Activated T-helper 17 cell treated with anti-CD3 and anti-CD28 coated beads, Interleukin-2, amount 50 U/mL, for 72 hours (primary cell): ENCODE results near the gene NAALADL2. TPM values are rescaled to one million over a fixed set of nuclear protein-coding genes. Genes with fewer than 3 reads are reported as not detected.

Experiments
- ATAC-seq: fragments of 150-1000 bp; cut with Tn5 transposase; replicated peaks from 2 replicates; pipeline ENCODE4 v1.10.0; 2021; ENCODE audit warnings: mild to moderate bottlenecking, moderate library complexity
- H3K27ac Mint-ChIP-seq: one replicate; pipeline ENCODE4 v1.8.0; 2022; ENCODE audit warnings: mixed read lengths
- H3K27me3 Mint-ChIP-seq: one replicate; pipeline ENCODE4 v1.8.0; 2022; ENCODE audit warnings: mixed read lengths
- H3K36me3 Mint-ChIP-seq: one replicate; pipeline ENCODE4 v1.8.0; 2022; ENCODE audit warnings: low read depth, mild to moderate bottlenecking, mixed read lengths
- H3K4me1 Mint-ChIP-seq: one replicate; pipeline ENCODE4 v1.8.0; 2022; ENCODE audit warnings: mixed read lengths
- H3K4me3 Mint-ChIP-seq: one replicate; pipeline ENCODE4 v1.8.0; 2022; ENCODE audit warnings: mild to moderate bottlenecking, mixed read lengths
- H3K9me3 Mint-ChIP-seq: one replicate; pipeline ENCODE4 v1.8.0; 2022; ENCODE audit warnings: mixed read lengths
- total RNA-seq, 2 donors: library from RNA; stranded (reverse); gene quantifications; one replicate each; pipeline ENCODE4 v1.2.3, GENCODE V29; 2022

Gene NAALADL2
- total RNA-seq, 2 donors from 2014 or later: not detected

- Mint-ChIP-seq H3K4me1 (no peaks in the 10 kb centered on the region), H3K4me3 (no peak overlapping the region), H3K27me3 (no peaks in the 10 kb centered on the region), H3K36me3 (no peaks in the 10 kb centered on the region), H3K9me3 (no peaks in the 10 kb centered on the region), H3K27ac (no peak overlapping the region)
- no peak for ATAC-seq
Measured at GRCh38 chr3:175288621-175289020, 429.5 kb downstream of the NAALADL2 start.

GRCh38 chr3:175294793-175295192 lies 435.7 kb downstream of the NAALADL2 start:
- Mint-ChIP-seq H3K27me3 (no peaks in the 10 kb centered on the region), H3K4me1 (no peaks in the 10 kb centered on the region), H3K9me3 (no peaks in the 10 kb centered on the region), H3K36me3 (no peaks in the 10 kb centered on the region), H3K27ac (no peak overlapping the region), H3K4me3 (no peak overlapping the region)
- no peak for ATAC-seq

GRCh38 chr3:175295248-175296130 lies 436.4 kb downstream of the NAALADL2 start:
- H3K36me3 Mint-ChIP-seq: no peaks in the 10 kb centered on the region
- no peak for ATAC-seq
- no peaks in the 10 kb centered on the region for H3K9me3 Mint-ChIP-seq
- no peak overlapping the region for H3K27ac Mint-ChIP-seq
- no peak overlapping the region for H3K4me3 Mint-ChIP-seq
- H3K27me3 Mint-ChIP-seq: no peaks in the 10 kb centered on the region
- no peaks in the 10 kb centered on the region for H3K4me1 Mint-ChIP-seq

- H3K27me3 Mint-ChIP-seq: no peaks in the 10 kb centered on the region
- H3K9me3 Mint-ChIP-seq: peaks cover 3% of the 10 kb centered on the region
- no peaks in the 10 kb centered on the region for H3K4me1 Mint-ChIP-seq
- H3K27ac Mint-ChIP-seq: no peak overlapping the region
- no peak for ATAC-seq
- H3K36me3 Mint-ChIP-seq: no peaks in the 10 kb centered on the region
- H3K4me3 Mint-ChIP-seq: no peak overlapping the region
Measured at GRCh38 chr3:175297216-175297615, 438.1 kb downstream of the NAALADL2 start.

- Mint-ChIP-seq H3K4me3 (no peak overlapping the region), H3K27me3 (no peaks in the 10 kb centered on the region), H3K9me3 (peaks cover 3% of the 10 kb centered on the region), H3K4me1 (no peaks in the 10 kb centered on the region), H3K27ac (no peak overlapping the region), H3K36me3 (no peaks in the 10 kb centered on the region)
- no peak for ATAC-seq
Measured at GRCh38 chr3:175301741-175302140, 442.6 kb downstream of the NAALADL2 start.

GRCh38 chr3:175304404-175304803 lies 445.3 kb downstream of the NAALADL2 start:
- Mint-ChIP-seq H3K9me3 (peaks cover 3% of the 10 kb centered on the region), H3K27ac (no peak overlapping the region), H3K36me3 (no peaks in the 10 kb centered on the region), H3K4me3 (no peak overlapping the region), H3K4me1 (no peaks in the 10 kb centered on the region), H3K27me3 (no peaks in the 10 kb centered on the region)
- no peak for ATAC-seq

- Mint-ChIP-seq H3K4me3 (no peak overlapping the region), H3K27ac (no peak overlapping the region)
- ATAC-seq: no peak
Measured at GRCh38 chr3:175307642-175308041, 448.5 kb downstream of the NAALADL2 start.

GRCh38 chr3:175308097-175308496 lies 449.0 kb downstream of the NAALADL2 start:
- Mint-ChIP-seq H3K4me1 (no peaks in the 10 kb centered on the region), H3K27me3 (no peaks in the 10 kb centered on the region), H3K4me3 (no peak overlapping the region), H3K9me3 (peaks cover under 1% of the 10 kb centered on the region), H3K36me3 (no peaks in the 10 kb centered on the region), H3K27ac (no peak overlapping the region)
- ATAC-seq: no peak

More at GRCh38 chr3:175307642-175308041, 448.5 kb downstream of the NAALADL2 start:
- no peaks in the 10 kb centered on the region for H3K36me3 Mint-ChIP-seq
- H3K4me1 Mint-ChIP-seq: no peaks in the 10 kb centered on the region
- H3K27me3 Mint-ChIP-seq: no peaks in the 10 kb centered on the region
- no peaks in the 10 kb centered on the region for H3K9me3 Mint-ChIP-seq

- Mint-ChIP-seq H3K9me3 (peaks cover 4% of the 10 kb centered on the region), H3K27me3 (no peaks in the 10 kb centered on the region), H3K27ac (no peak overlapping the region), H3K4me1 (no peaks in the 10 kb centered on the region), H3K4me3 (no peak overlapping the region), H3K36me3 (no peaks in the 10 kb centered on the region)
- no peak for ATAC-seq
Measured at GRCh38 chr3:175310046-175310445, 450.9 kb downstream of the NAALADL2 start.

- H3K27me3 Mint-ChIP-seq: no peaks in the 10 kb centered on the region
Measured at GRCh38 chr3:175311404-175311803, 452.3 kb downstream of the NAALADL2 start.

GRCh38 chr3:175311946-175312345 lies 452.8 kb downstream of the NAALADL2 start:
- Mint-ChIP-seq H3K36me3 (no peaks in the 10 kb centered on the region), H3K4me3 (no peak overlapping the region), H3K9me3 (peaks cover 4% of the 10 kb centered on the region), H3K4me1 (no peaks in the 10 kb centered on the region), H3K27ac (no peak overlapping the region), H3K27me3 (no peaks in the 10 kb centered on the region)
- no peak for ATAC-seq

More at GRCh38 chr3:175311404-175311803, 452.3 kb downstream of the NAALADL2 start:
- Mint-ChIP-seq H3K4me3 (no peak overlapping the region), H3K27ac (no peak overlapping the region), H3K36me3 (no peaks in the 10 kb centered on the region), H3K9me3 (peaks cover 4% of the 10 kb centered on the region), H3K4me1 (no peaks in the 10 kb centered on the region)
- no peak for ATAC-seq

- Mint-ChIP-seq H3K9me3 (peaks cover 4% of the 10 kb centered on the region), H3K4me1 (no peaks in the 10 kb centered on the region), H3K27ac (no peak overlapping the region), H3K27me3 (no peaks in the 10 kb centered on the region), H3K4me3 (no peak overlapping the region), H3K36me3 (no peaks in the 10 kb centered on the region)
- no peak for ATAC-seq
Measured at GRCh38 chr3:175312791-175313190, 453.7 kb downstream of the NAALADL2 start.

GRCh38 chr3:175316799-175317198 lies 457.7 kb downstream of the NAALADL2 start:
- Mint-ChIP-seq H3K27ac (no peak overlapping the region), H3K9me3 (peaks cover 8% of the 10 kb centered on the region), H3K27me3 (no peaks in the 10 kb centered on the region), H3K4me3 (no peak overlapping the region), H3K4me1 (no peaks in the 10 kb centered on the region), H3K36me3 (no peaks in the 10 kb centered on the region)
- ATAC-seq: no peak

GRCh38 chr3:175325440-175325839 lies 466.3 kb downstream of the NAALADL2 start:
- Mint-ChIP-seq H3K36me3 (no peaks in the 10 kb centered on the region), H3K4me1 (no peaks in the 10 kb centered on the region), H3K4me3 (no peak overlapping the region), H3K27ac (no peak overlapping the region), H3K9me3 (no peaks in the 10 kb centered on the region), H3K27me3 (no peaks in the 10 kb centered on the region)
- no peak for ATAC-seq

- no peak overlapping the region for H3K4me3 Mint-ChIP-seq
- no peaks in the 10 kb centered on the region for H3K4me1 Mint-ChIP-seq
- H3K36me3 Mint-ChIP-seq: no peaks in the 10 kb centered on the region
- H3K27me3 Mint-ChIP-seq: no peaks in the 10 kb centered on the region
- H3K27ac Mint-ChIP-seq: no peak overlapping the region
- no peaks in the 10 kb centered on the region for H3K9me3 Mint-ChIP-seq
- ATAC-seq: no peak
Measured at GRCh38 chr3:175326041-175326440, 466.9 kb downstream of the NAALADL2 start.
